GM21423 (cell line): ENCODE data around the gene OGDHL.
"Not testable (repeated sequence)": the region's sequence is repeated elsewhere in the genome, so short reads cannot be mapped to it uniquely, and the experiment has no call there.

ENCODE experiments used
- ATAC-seq: cut with Tn5 transposase; IDR thresholded peaks from one replicate; pipeline ENCODE4 v1.9.1; 2021; ENCODE audit warnings: mild to moderate bottlenecking, moderate library complexity; ENCODE audit not compliant: unreplicated experiment

The OGDHL gene

GRCh38 chr10:49741108-49741995 is 20.8 kb downstream of the OGDHL start:
- ATAC-seq = no peak

DNA sequence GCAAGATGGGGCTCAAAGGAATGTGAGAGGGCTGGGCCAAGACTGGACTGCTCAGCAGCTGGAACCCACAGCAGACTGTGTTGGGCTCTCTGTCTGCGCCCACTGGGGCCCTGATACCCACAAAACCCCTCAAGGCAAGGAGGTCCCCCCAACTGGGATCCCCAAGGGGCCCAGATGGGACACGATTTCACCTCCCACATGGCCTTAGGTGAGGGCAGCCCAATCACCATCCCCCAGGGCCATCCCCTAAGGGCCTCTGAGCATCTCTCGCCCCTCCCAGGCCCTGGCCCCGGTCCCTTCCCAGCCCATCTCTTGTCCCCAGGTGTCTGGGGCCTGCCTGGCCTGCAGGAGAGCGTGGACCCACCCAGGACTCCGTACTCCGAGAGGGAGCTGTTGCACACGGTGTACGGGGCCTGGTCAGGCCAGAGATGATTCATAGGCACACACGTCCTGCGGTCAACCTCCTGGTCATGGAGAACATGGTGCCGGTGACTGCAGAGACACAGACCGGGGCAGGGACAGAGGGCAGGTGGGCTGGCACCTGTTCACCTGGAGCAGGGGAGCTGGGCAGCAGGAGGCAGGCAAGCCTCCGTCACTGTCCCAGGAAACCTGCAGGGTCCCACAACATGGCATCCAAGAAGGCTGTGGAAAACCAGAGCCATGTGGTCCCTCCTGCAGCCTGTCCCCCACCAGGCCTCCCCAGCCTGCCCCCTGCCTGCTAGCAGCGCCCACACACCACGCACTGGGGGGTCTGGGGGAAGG is 21.6 kb downstream of the OGDHL start:
- no peak for ATAC-seq

DNA sequence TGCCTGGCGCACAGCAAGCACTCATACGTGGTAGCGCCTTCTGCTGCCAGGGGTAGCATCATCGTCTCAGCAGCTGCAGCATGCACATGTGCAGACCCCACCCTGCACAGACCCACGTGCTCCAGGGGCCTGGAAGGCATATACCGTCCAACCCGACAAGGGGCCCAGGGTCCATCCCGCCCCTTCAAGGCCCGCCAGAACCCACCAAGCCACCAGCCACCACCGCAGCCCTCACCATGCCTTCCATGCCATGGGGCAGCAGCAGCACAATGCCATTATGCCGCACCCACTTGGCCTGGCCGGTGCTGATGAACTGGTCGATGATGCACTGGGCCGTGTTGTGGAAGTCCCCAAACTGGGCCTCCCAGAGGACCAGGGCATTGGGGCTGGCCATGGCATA is 22.7 kb downstream of the OGDHL start:
- no peak for ATAC-seq

DNA sequence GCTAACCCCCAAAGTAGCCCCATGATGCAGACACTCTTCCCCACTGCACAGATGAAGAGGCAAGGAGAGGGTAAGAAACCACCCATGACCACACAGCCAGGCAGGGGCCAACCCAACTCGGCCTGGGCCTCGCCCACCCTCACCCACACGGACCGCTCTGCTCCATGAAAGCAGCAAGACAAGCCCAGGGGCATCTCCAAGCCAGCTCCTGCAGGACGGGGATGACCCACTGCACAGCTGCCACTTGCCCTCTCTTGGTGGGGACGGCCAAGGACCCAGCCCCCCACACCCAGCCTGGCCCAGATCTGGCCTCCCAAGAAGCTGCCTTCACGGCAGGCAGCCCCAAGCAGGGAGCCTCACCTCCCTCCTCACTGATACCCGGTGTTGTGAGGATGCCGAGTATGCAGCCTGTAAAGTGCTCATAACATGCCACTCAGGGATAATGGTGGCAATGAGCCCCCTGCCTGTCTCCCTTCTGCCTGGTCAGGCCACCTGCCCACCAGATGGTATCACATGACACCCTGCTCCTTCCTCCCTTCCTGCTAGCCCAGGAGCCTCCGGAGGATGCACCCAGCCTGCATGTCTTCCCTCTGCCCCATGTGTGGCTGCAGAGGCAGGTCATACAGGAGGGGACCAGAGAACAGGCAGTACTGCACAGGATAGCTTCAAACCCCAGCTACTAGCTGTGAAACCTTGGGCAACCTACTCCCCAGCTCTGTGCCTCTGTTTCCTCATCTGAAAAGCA is 23.3 kb downstream of the OGDHL start:
- no peak for ATAC-seq

DNA sequence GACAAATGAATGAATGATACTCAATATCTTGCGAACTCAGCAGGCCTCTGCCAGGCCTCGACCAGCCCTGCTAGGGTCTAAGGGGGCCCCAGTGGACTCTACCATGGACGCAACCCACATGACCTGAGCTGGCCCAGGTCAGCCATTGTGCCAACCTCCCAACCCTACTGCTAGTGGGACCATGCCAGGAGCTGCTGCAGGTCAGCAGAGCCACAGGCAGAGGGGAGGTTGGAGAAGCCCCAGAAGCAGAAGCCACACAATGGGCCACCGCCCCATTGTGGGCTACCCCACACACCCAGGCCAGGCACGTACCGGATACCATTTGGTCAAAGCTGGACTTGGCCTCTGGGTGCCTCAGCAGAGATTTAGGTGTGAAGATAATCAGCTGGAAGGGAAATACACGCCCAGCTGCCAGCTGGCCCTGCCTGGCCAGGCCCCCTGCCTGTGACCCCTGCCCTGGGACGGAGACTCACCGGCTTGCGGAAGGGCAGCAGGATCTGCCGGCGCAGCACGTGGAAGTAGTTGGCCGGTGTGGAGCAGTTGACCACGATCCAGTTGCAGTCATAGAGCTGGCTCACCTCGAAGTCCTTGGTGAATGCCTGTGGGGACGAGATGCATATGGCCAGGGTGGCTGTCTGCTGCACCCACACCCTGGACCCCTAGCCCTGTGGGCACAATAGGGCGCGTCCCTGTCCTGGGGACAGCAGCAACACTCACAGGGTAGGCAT is 24.5 kb downstream of the OGDHL start:
- no peak for ATAC-seq

- ATAC-seq = no peak
Observed at GRCh38 chr10:49736564-49737113, 25.5 kb downstream of the OGDHL start.

DNA sequence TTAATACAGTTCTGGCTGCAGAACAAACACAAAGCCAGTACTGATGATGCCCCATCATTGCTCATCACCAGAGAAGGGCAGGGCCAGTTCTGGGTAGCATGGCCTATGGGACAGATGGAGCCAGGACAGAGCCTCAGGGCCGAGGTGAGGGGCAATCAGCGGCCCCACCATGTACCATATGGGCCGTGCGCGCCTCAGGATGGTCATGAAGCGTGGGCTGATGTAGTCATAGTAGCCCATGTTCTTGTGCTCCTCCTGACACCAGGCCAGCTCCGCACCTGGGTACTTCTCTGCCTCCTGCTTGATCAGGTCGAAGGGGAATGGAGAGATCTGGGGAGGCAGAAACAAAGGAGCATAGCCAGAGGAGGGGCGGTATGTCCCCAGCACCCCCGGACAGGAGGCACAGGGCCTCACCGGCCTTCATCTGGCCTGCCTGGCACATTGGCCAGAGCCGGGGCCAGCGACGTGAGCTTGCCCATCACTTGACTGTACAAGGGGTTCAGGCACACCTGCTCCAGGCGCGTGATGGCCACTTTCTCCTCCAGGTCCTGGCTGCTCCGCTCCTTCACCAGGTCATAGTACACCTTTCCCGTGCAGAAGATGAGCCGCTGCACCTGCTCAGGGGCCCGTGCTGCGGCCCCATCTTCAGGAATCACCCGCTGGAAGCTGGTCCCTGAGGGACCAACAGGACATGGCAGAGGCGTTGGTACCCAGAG is 26.1 kb downstream of the OGDHL start:
- no peak for ATAC-seq

- no peak for ATAC-seq
Observed at GRCh38 chr10:49735161-49735560, 27.0 kb downstream of the OGDHL start.

- no peak for ATAC-seq
Observed at GRCh38 chr10:49734676-49735075, 27.4 kb downstream of the OGDHL start.

GRCh38 chr10:49733866-49734265 is 28.3 kb downstream of the OGDHL start:
- no peak for ATAC-seq

DNA sequence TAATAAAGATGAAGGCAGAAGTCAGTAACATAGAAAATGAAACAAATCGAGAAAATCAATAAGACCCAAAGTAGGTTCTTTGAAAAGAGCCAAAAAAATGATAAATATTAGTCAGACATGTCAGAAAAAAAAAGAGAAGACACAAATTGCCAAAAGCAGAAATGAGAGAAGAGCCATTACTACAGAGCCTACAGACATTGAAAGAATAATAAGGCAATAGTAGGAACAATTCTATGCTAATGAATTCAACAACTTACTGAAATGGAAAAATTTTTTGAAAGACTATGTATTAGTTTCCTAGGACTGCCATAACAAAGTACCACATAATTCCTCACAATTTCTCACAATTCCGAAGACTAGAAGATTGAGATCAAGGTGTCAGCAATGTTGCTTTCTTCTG is 35.5 kb downstream of the OGDHL start:
- no peak for ATAC-seq

GRCh38 chr10:49715157-49715556 is 47.0 kb downstream of the OGDHL start:
- ATAC-seq = not testable (repeated sequence)

DNA sequence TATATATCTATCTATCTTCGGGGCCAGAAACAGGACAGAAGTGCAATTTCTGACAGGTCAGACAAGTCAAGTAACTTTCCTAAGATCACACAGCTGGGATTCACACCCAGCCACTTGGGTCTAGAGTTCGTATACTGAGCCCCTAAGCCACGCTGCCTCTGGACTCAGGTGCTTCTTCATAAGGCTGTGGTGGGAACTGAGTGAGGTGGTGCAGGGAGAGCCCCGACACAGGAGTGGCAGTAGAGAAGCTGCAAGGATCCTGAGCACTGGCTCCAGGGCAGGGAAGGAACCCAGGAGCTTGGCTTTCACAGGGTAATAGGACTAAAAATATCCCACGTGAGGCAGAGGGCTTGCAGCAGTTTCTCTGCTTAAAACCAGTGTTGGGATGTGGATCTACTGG is 48.9 kb downstream of the OGDHL start:
- ATAC-seq = no peak

GRCh38 chr10:49711481-49711880 is 50.6 kb downstream of the OGDHL start:
- no peak for ATAC-seq

- no peak for ATAC-seq
Observed at GRCh38 chr10:49710966-49711365, 51.2 kb downstream of the OGDHL start.

DNA sequence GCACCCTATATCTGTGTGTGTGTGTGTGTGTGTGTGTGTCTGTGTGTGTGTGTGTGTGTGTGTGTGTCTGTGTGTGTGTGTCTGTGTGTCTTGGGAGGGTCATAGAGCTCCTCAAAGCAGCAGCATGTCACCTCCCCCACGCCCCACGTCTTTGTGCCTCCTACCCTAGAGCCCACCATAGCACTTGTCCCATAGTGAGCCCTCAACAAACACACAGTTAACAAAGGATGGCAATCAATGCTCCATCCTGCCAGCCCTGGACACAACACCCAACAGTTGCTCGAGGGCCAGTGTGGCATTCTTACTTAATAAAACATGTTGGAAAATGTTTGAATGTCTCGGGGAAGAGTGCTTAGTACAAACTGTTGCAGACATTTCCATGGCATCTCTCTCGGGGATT is 52.2 kb downstream of the OGDHL start:
- no peak for ATAC-seq

- no peak for ATAC-seq
Observed at GRCh38 chr10:49707585-49707984, 54.5 kb downstream of the OGDHL start.

- no peak for ATAC-seq
Observed at GRCh38 chr10:49700997-49701396, 61.1 kb downstream of the OGDHL start.

DNA sequence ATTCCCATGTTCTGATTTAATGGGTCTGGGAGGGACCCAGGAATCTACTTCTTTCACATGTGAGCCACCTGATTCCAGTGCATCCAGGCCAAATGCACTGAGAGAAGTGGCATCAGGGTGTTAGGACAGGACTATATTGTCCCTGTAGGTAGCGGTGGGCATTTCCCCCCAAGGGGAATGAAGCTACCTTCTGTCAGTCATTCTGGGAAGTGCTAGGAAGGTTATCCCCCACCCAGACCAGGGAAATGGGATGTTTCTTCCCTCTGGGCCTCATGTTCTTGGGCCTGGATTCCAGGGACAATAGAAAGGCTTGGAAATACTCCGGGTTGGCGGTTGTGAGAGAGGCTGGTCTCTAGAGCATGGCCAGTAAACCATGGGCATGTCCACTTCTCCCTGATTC is 61.9 kb downstream of the OGDHL start:
- ATAC-seq = no peak

DNA sequence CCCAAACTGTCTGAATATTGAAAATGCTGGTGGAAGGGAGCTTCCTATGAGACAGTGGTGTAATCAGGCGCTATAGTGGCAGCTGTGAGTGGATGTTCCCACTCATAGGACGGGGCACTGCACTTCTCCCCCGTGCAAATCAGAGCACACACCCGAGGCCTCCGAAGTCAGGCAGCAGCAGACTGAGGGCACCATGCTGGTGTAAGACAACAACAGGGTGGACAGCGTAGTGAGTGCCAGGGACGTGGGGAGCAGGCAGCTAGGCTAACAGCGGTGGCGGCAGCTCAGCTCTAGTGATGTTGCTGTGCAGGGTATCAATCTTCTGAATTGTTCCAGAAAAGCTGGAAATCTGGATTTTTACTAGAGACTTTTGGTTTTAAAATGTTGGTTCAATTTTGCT is 63.4 kb downstream of the OGDHL start:
- ATAC-seq = no peak
